Ovary (tissue), 9 donors: ENCODE results near the gene EDAR. TPM values are rescaled to one million over a fixed set of nuclear protein-coding genes. Genes with fewer than 3 reads are reported as not detected.
A peak's percentile ranks its signal among the peaks of the same experiment; 100 is the strongest.

Source experiments
- DNase-seq, 5 donors: peaks; one replicate each; pipeline ENCODE4 v3.0.0-alpha.2; 2019 to 2020
- H3K27ac ChIP-seq, 2 donors: fragments of 200-600 bp; one replicate each; pipeline versions ENCODE4 v1.5.1 to v1.8.0; 2019 to 2022
- H3K27me3 ChIP-seq: fragments of 200-600 bp; one replicate; pipeline ENCODE4 v1.8.0; 2022
- H3K36me3 ChIP-seq: fragments of 200-600 bp; sonication (generic); one replicate; pipeline ENCODE4 v1.5.1; 2019
- H3K4me1 ChIP-seq: one replicate; pipeline ENCODE4 v1.8.1; 2013; ENCODE audit warnings: mild to moderate bottlenecking, moderate library complexity; ENCODE audit not compliant: insufficient read depth
- H3K4me3 ChIP-seq: fragments of 200-600 bp; sonication (generic); one replicate; pipeline ENCODE4 v1.5.1; 2017
- H3K9me3 ChIP-seq, 2 donors: fragments of 200-600 bp in 1 of 2; sonication (generic) in 1 of 2; one replicate each; pipeline versions ENCODE4 v1.5.1 to v1.8.1; 2013 to 2019; ENCODE audit warnings: mild to moderate bottlenecking in 1 of 2, moderate library complexity in 1 of 2
- CTCF ChIP-seq, 3 donors: fragments of 450-650 bp in 2 of 3; fragments of 200-600 bp in 1 of 3; IDR thresholded peaks; one replicate each; pipeline versions ENCODE4 v1.5.1 to v1.8.0; 2016 to 2022; ENCODE audit warnings: antibody characterized with exemption in 3 of 3, mild to moderate bottlenecking in 1 of 3
- EP300 ChIP-seq: sonication (generic); formaldehyde crosslinking; IDR thresholded peaks from one replicate; pipeline ENCODE4 v1.6.1; 2017; ENCODE audit warnings: antibody characterized with exemption
- POLR2A ChIP-seq: fragments of 450-650 bp; IDR thresholded peaks from one replicate; pipeline ENCODE4 v1.6.1; 2017; ENCODE audit warnings: antibody characterized with exemption, mild to moderate bottlenecking, moderate library complexity
- WGBS, 3 donors: extraction: QIAGEN DNeasy Blood & Tissue Kit in 1 of 3; methylation state at CpG; one replicate each; pipeline versions ENCODE4 v1.1.5 to v1.1.7; 2013 to 2017; 5-methylcytosine and 5-hydroxymethylcytosine counted together
- intact Hi-C, 4 donors: fragments of 100-400 bp; cut with DNase I; formaldehyde crosslinking; loops; one replicate each; pipeline versions ENCODE4 v1.11.0 to v1.15.1; 2022 to 2023
- polyA plus RNA-seq, 2 donors: library from polyadenylated mRNA; stranded (reverse); fragments of 200-250 nt in 1 of 2; fragments of 350-450 nt in 1 of 2; fragmentation: Illumina TruSeq in 1 of 2; extraction: RNeasy Lipid Tissue Mini Kit (QIAGEN cat#74804) in 1 of 2; gene quantifications; one replicate each; pipeline ENCODE4 v1.2.3, GENCODE V29; 2013 to 2014
- total RNA-seq, 7 donors: library from RNA; depleted of rRNA in 2 of 7; stranded (reverse); fragments of >200 nt in 2 of 7; fragmentation: NEBNext Ultra II Directional in 3 of 7; extraction: Animal tissue kit (Norgen Biotek cat#: 25700) in 3 of 7; gene quantifications; one replicate each; pipeline versions ENCODE4 v1.1.0 to v1.2.4, GENCODE V29; 2016 to 2023
- donor health status: DM: no; HTN: no; CAD: no; lungs with moderate emphysema.
- donor health status: DM: no; HTN: no; CAD: no.
- donor health status: Bipolar disorder and iron deficiency.
- donor health status: DM: yes; HTN: yes; CAD: no.
- donor health status: DM: no; HTN: no; CAD: no.
- donor health status: DM: yes; HTN: yes; CAD: no.

EDAR gene
- total and polyA plus RNA-seq, 9 donors: 0.11 to 0.13 (median 0.11) TPM; not detected in 6

GRCh38 chr2:108918156-108918874 lies 70.7 kb downstream of the EDAR start:
- Histone ChIP-seq H3K27ac (no peak overlapping the region), H3K36me3 (no peaks in the 10 kb centered on the region), H3K27me3 (no peaks in the 10 kb centered on the region), H3K4me1 (no peaks in the 10 kb centered on the region), H3K9me3 (no peaks in the 10 kb centered on the region), H3K4me3 (no peak overlapping the region)
- intact Hi-C loops: no loop called here
- DNase-seq: peak in 1 of 5 donors; percentile 8
- 90 to 95% (median 92%) methylated on average over 15 of the region's 15 CpGs for WGBS, 3 donors
- TF ChIP-seq CTCF (IDR thresholded peaks at IDR 0.05) (no peak), EP300 (no peak), POLR2A (no peak)

GRCh38 chr2:108917526-108917925 lies 71.5 kb downstream of the EDAR start:
- TF ChIP-seq EP300 (no peak), POLR2A (no peak)
- Histone ChIP-seq H3K4me3 (no peak overlapping the region), H3K4me1 (no peaks in the 10 kb centered on the region), H3K27me3 (no peaks in the 10 kb centered on the region), H3K9me3 (no peaks in the 10 kb centered on the region), H3K27ac (no peak overlapping the region), H3K36me3 (no peaks in the 10 kb centered on the region)
- intact Hi-C loops: no loop called here
- DNase-seq: no peak
- WGBS, 3 donors: 69 to 75% (median 71%) methylated on average over 5 of the region's 5 CpGs

GRCh38 chr2:108916796-108917421 lies 72.1 kb downstream of the EDAR start:
- no peaks in the 10 kb centered on the region for H3K36me3 ChIP-seq
- WGBS, 3 donors: 12 to 20% (median 15%) methylated on average over 14 of the region's 14 CpGs
- DNase-seq: peak in 1 of 5 donors; percentile 10
- no peaks in the 10 kb centered on the region for H3K9me3 ChIP-seq
- no peaks in the 10 kb centered on the region for H3K4me1 ChIP-seq
- intact Hi-C loops: no loop called here
- no peak overlapping the region for H3K4me3 ChIP-seq
- no peak overlapping the region for H3K27ac ChIP-seq
- no peak for TF ChIP-seq EP300
- TF ChIP-seq CTCF (IDR thresholded peaks at IDR 0.05): no peak
- TF ChIP-seq POLR2A: no peak
- H3K27me3 ChIP-seq: no peaks in the 10 kb centered on the region

GRCh38 chr2:108916122-108916795 lies 72.8 kb downstream of the EDAR start:
- H3K4me1 ChIP-seq: no peaks in the 10 kb centered on the region
- no peaks in the 10 kb centered on the region for H3K36me3 ChIP-seq
- no peak overlapping the region for H3K27ac ChIP-seq
- H3K27me3 ChIP-seq: no peaks in the 10 kb centered on the region
- TF ChIP-seq EP300: no peak
- no peak for TF ChIP-seq CTCF (IDR thresholded peaks at IDR 0.05)
- no peak for TF ChIP-seq POLR2A
- H3K4me3 ChIP-seq: no peak overlapping the region
- peak in 1 of 5 donors; percentile 14 for DNase-seq
- intact Hi-C loops: no loop called here
- H3K9me3 ChIP-seq: no peaks in the 10 kb centered on the region
- 74 to 78% (median 76%) methylated on average over 15 of the region's 15 CpGs for WGBS, 3 donors

- Histone ChIP-seq H3K9me3 (no peaks in the 10 kb centered on the region), H3K4me1 (no peaks in the 10 kb centered on the region), H3K36me3 (no peaks in the 10 kb centered on the region), H3K27ac (no peak overlapping the region), H3K4me3 (no peak overlapping the region), H3K27me3 (no peaks in the 10 kb centered on the region)
- no peak for DNase-seq
- WGBS, 3 donors: 88 to 91% (median 90%) methylated on average over 5 of the region's 5 CpGs
- TF ChIP-seq CTCF (IDR thresholded peaks at IDR 0.05): no peak
- TF ChIP-seq EP300: no peak
- TF ChIP-seq POLR2A: no peak
- intact Hi-C loops: no loop called here
Observed at GRCh38 chr2:108912629-108912902, 76.5 kb downstream of the EDAR start.
